ENCODE data around the gene PPP4R4.

DNA sequence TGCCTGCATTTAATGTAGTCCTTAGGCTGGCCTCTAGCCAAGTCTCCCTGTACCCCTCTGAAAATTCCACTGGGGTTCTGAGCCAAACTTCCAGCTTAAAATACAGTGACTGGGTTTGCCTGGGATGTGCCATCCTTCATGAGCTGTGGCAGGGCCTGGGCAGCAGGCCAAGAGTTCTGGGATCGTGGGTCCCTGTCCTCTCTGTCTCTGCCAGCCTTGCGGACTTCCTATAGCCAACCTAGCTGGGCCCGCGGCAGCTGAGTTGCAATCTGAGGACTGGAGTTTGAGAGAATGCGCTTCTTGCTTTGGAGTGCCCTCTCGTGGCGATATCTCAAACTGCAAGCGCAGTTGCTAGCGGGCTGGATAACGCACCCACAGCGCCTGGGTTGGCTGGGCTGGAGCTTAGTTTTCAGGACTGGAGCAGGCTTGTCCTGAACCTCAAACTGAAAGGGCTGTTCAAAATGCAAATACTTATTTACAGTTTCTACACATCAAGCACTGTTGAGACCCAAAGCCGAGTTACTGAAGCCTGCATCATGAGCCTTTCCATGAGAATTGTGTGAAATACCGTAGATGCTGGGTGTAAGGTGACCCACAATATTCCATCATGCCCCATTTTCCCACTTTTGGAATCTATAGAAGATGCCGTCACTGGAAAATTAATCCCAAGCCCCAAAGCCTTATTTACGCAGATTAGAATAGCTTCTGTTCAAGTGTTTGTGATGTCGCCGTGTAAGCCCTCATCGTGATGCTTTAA is 37.4 kb upstream of the PPP4R4 start:
- TF ChIP-seq, protein P1, sequence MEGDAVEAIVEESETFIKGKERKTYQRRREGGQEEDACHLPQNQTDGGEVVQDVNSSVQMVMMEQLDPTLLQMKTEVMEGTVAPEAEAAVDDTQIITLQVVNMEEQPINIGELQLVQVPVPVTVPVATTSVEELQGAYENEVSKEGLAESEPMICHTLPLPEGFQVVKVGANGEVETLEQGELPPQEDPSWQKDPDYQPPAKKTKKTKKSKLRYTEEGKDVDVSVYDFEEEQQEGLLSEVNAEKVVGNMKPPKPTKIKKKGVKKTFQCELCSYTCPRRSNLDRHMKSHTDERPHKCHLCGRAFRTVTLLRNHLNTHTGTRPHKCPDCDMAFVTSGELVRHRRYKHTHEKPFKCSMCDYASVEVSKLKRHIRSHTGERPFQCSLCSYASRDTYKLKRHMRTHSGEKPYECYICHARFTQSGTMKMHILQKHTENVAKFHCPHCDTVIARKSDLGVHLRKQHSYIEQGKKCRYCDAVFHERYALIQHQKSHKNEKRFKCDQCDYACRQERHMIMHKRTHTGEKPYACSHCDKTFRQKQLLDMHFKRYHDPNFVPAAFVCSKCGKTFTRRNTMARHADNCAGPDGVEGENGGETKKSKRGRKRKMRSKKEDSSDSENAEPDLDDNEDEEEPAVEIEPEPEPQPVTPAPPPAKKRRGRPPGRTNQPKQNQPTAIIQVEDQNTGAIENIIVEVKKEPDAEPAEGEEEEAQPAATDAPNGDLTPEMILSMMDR (IDR thresholded peaks at IDR 0.05; ENCODE audit: borderline replicate concordance, extremely low read depth, low read length, poor library complexity, severe bottlenecking) = peak; percentile 94
- no peak for TF ChIP-seq EZH2 (IDR thresholded peaks at IDR 0.05; ENCODE audit: borderline replicate concordance, low read depth, low read length, severe bottlenecking)

All from DND-41 (cell line).